ENCODE data around the gene TESMIN.
A peak's percentile ranks its signal among the peaks of the same experiment; 100 is the strongest.

TESMIN gene

GRCh38 chr11:68751331-68751856 is at the start of gene TESMIN:
TSS of gene TESMIN (minus strand) at chr11:68751520. CDS start at chr11:68750660, 860 bp downstream.
- Histone ChIP-seq H3K9ac (ENCODE audit: low read length) (peak within 1 kb of the TSS; percentile 82), H3K4me3 (ENCODE audit: low read depth, low read length) (peak within 1 kb of the TSS; percentile 53), H3K27ac (ENCODE audit: low read depth, low read length) (peak within 1 kb of the TSS; percentile 79), H3K27me3 (ENCODE audit: control insufficient read depth, insufficient read depth, low read length) (no peaks in the 10 kb centered on the region), H3K36me3 (ENCODE audit: control insufficient read depth, insufficient read depth, low read length) (peaks cover 17% of the 10 kb centered on the region), H3K4me1 (ENCODE audit: control insufficient read depth, insufficient read depth, low read length) (peaks cover 25% of the 10 kb centered on the region), H3K9me3 (ENCODE audit: control insufficient read depth, insufficient read depth, low read depth, low read length) (no peaks in the 10 kb centered on the region)

- Histone ChIP-seq H3K9me3 (ENCODE audit: control insufficient read depth, insufficient read depth, low read depth, low read length) (no peaks in the 10 kb centered on the region), H3K27me3 (ENCODE audit: control insufficient read depth, insufficient read depth, low read length) (no peaks in the 10 kb centered on the region), H3K9ac (ENCODE audit: low read length) (no peak overlapping the region), H3K4me3 (ENCODE audit: low read depth, low read length) (no peak overlapping the region), H3K36me3 (ENCODE audit: control insufficient read depth, insufficient read depth, low read length) (peaks cover 66% of the 10 kb centered on the region), H3K27ac (ENCODE audit: low read depth, low read length) (no peak overlapping the region), H3K4me1 (ENCODE audit: control insufficient read depth, insufficient read depth, low read length) (peaks cover 5% of the 10 kb centered on the region; the same call in 1 of the 2 replicates)
These were observed 47.0 kb upstream of the TESMIN start for GRCh38 chr11:68798221-68798813.

GRCh38 chr11:68796801-68797200 is 45.5 kb upstream of the TESMIN start:
- H3K27me3 ChIP-seq (ENCODE audit: control insufficient read depth, insufficient read depth, low read length): no peaks in the 10 kb centered on the region
- H3K9ac ChIP-seq (ENCODE audit: low read length): no peak overlapping the region
- peaks cover 5% of the 10 kb centered on the region; the same call in 1 of the 2 replicates for H3K4me1 ChIP-seq (ENCODE audit: control insufficient read depth, insufficient read depth, low read length)
- H3K4me3 ChIP-seq (ENCODE audit: low read depth, low read length): no peak overlapping the region
- no peaks in the 10 kb centered on the region for H3K9me3 ChIP-seq (ENCODE audit: control insufficient read depth, insufficient read depth, low read depth, low read length)
- H3K36me3 ChIP-seq (ENCODE audit: control insufficient read depth, insufficient read depth, low read length): peaks cover 71% of the 10 kb centered on the region
- H3K27ac ChIP-seq (ENCODE audit: low read depth, low read length): no peak overlapping the region

- no peaks in the 10 kb centered on the region for H3K4me1 ChIP-seq (ENCODE audit: control insufficient read depth, insufficient read depth, low read length)
- peaks cover 59% of the 10 kb centered on the region for H3K36me3 ChIP-seq (ENCODE audit: control insufficient read depth, insufficient read depth, low read length)
- H3K27ac ChIP-seq (ENCODE audit: low read depth, low read length): no peak overlapping the region
- H3K9ac ChIP-seq (ENCODE audit: low read length): no peak overlapping the region
- H3K9me3 ChIP-seq (ENCODE audit: control insufficient read depth, insufficient read depth, low read depth, low read length): no peaks in the 10 kb centered on the region
- no peaks in the 10 kb centered on the region for H3K27me3 ChIP-seq (ENCODE audit: control insufficient read depth, insufficient read depth, low read length)
- no peak overlapping the region for H3K4me3 ChIP-seq (ENCODE audit: low read depth, low read length)
These were observed 41.2 kb upstream of the TESMIN start for GRCh38 chr11:68792400-68792966.

- peaks cover 51% of the 10 kb centered on the region for H3K36me3 ChIP-seq (ENCODE audit: control insufficient read depth, insufficient read depth, low read length)
- peaks cover 6% of the 10 kb centered on the region; the same call in 1 of the 2 replicates for H3K4me1 ChIP-seq (ENCODE audit: control insufficient read depth, insufficient read depth, low read length)
- H3K27ac ChIP-seq (ENCODE audit: low read depth, low read length): no peak overlapping the region
- H3K27me3 ChIP-seq (ENCODE audit: control insufficient read depth, insufficient read depth, low read length): no peaks in the 10 kb centered on the region
- no peak overlapping the region for H3K9ac ChIP-seq (ENCODE audit: low read length)
- no peaks in the 10 kb centered on the region for H3K9me3 ChIP-seq (ENCODE audit: control insufficient read depth, insufficient read depth, low read depth, low read length)
- H3K4me3 ChIP-seq (ENCODE audit: low read depth, low read length): no peak overlapping the region
These were observed 33.3 kb upstream of the TESMIN start for GRCh38 chr11:68784653-68785052.

- peaks cover 55% of the 10 kb centered on the region for H3K36me3 ChIP-seq (ENCODE audit: control insufficient read depth, insufficient read depth, low read length)
- no peaks in the 10 kb centered on the region for H3K27me3 ChIP-seq (ENCODE audit: control insufficient read depth, insufficient read depth, low read length)
- H3K4me3 ChIP-seq (ENCODE audit: low read depth, low read length): no peak overlapping the region
- peaks cover 6% of the 10 kb centered on the region; the same call in 1 of the 2 replicates for H3K4me1 ChIP-seq (ENCODE audit: control insufficient read depth, insufficient read depth, low read length)
- no peak overlapping the region for H3K9ac ChIP-seq (ENCODE audit: low read length)
- no peaks in the 10 kb centered on the region for H3K9me3 ChIP-seq (ENCODE audit: control insufficient read depth, insufficient read depth, low read depth, low read length)
- H3K27ac ChIP-seq (ENCODE audit: low read depth, low read length): no peak overlapping the region
These were observed 32.0 kb upstream of the TESMIN start for GRCh38 chr11:68783216-68783821.

- H3K9me3 ChIP-seq (ENCODE audit: control insufficient read depth, insufficient read depth, low read depth, low read length): no peaks in the 10 kb centered on the region
These were observed 31.4 kb upstream of the TESMIN start for GRCh38 chr11:68782711-68783110.

GRCh38 chr11:68780829-68781228 is 29.5 kb upstream of the TESMIN start:
- H3K4me1 ChIP-seq (ENCODE audit: control insufficient read depth, insufficient read depth, low read length): peaks cover 6% of the 10 kb centered on the region; the same call in 1 of the 2 replicates
- H3K4me3 ChIP-seq (ENCODE audit: low read depth, low read length): no peak overlapping the region
- H3K9ac ChIP-seq (ENCODE audit: low read length): no peak overlapping the region
- H3K27me3 ChIP-seq (ENCODE audit: control insufficient read depth, insufficient read depth, low read length): no peaks in the 10 kb centered on the region
- no peaks in the 10 kb centered on the region for H3K9me3 ChIP-seq (ENCODE audit: control insufficient read depth, insufficient read depth, low read depth, low read length)
- no peak overlapping the region for H3K27ac ChIP-seq (ENCODE audit: low read depth, low read length)
- peaks cover 68% of the 10 kb centered on the region for H3K36me3 ChIP-seq (ENCODE audit: control insufficient read depth, insufficient read depth, low read length)

More at GRCh38 chr11:68782711-68783110, 31.4 kb upstream of the TESMIN start:
- Histone ChIP-seq H3K9ac (ENCODE audit: low read length) (no peak overlapping the region), H3K27ac (ENCODE audit: low read depth, low read length) (no peak overlapping the region), H3K4me3 (ENCODE audit: low read depth, low read length) (no peak overlapping the region), H3K4me1 (ENCODE audit: control insufficient read depth, insufficient read depth, low read length) (peaks cover 6% of the 10 kb centered on the region; the same call in 1 of the 2 replicates), H3K36me3 (ENCODE audit: control insufficient read depth, insufficient read depth, low read length) (peaks cover 57% of the 10 kb centered on the region), H3K27me3 (ENCODE audit: control insufficient read depth, insufficient read depth, low read length) (no peaks in the 10 kb centered on the region)

GRCh38 chr11:68778205-68778604 is 26.9 kb upstream of the TESMIN start:
- H3K4me1 ChIP-seq (ENCODE audit: control insufficient read depth, insufficient read depth, low read length): peaks cover 6% of the 10 kb centered on the region; the same call in 1 of the 2 replicates
- H3K27ac ChIP-seq (ENCODE audit: low read depth, low read length): no peak overlapping the region
- no peaks in the 10 kb centered on the region for H3K9me3 ChIP-seq (ENCODE audit: control insufficient read depth, insufficient read depth, low read depth, low read length)
- H3K27me3 ChIP-seq (ENCODE audit: control insufficient read depth, insufficient read depth, low read length): no peaks in the 10 kb centered on the region
- H3K9ac ChIP-seq (ENCODE audit: low read length): no peak overlapping the region
- H3K4me3 ChIP-seq (ENCODE audit: low read depth, low read length): no peak overlapping the region
- H3K36me3 ChIP-seq (ENCODE audit: control insufficient read depth, insufficient read depth, low read length): peaks cover 75% of the 10 kb centered on the region

- Histone ChIP-seq H3K36me3 (ENCODE audit: control insufficient read depth, insufficient read depth, low read length) (peaks cover 79% of the 10 kb centered on the region), H3K27me3 (ENCODE audit: control insufficient read depth, insufficient read depth, low read length) (no peaks in the 10 kb centered on the region), H3K4me1 (ENCODE audit: control insufficient read depth, insufficient read depth, low read length) (peaks cover 6% of the 10 kb centered on the region; the same call in 1 of the 2 replicates), H3K9me3 (ENCODE audit: control insufficient read depth, insufficient read depth, low read depth, low read length) (no peaks in the 10 kb centered on the region), H3K9ac (ENCODE audit: low read length) (no peak overlapping the region), H3K27ac (ENCODE audit: low read depth, low read length) (no peak overlapping the region), H3K4me3 (ENCODE audit: low read depth, low read length) (no peak overlapping the region)
These were observed 25.3 kb upstream of the TESMIN start for GRCh38 chr11:68776442-68777235.

All from HUES6 (cell line).